Naive thymus-derived CD8-positive, alpha-beta T cell (primary cell): ENCODE results near the gene CD207. TPM values are rescaled to one million over a fixed set of nuclear protein-coding genes. Genes with fewer than 3 reads are reported as not detected.

Experiments
- ATAC-seq, 2 donors: fragments of 150-1000 bp; cut with Tn5 transposase in 1 of 2; sonication (Bioruptor Pico), chemical (Tn5 transposase) in 1 of 2; 1 replicate in 1 of 2; 2 replicates in 1 of 2; pipeline ENCODE4 v1.10.0; 2021; ENCODE audit warnings: mild to moderate bottlenecking in 2 of 2, moderate library complexity in 2 of 2
- POLR2A ChIA-PET: fragments of 350-600 bp; sonication (Branson Sonifier 250); formaldehyde crosslinking; loops from one replicate; lab custom pipeline; 2021; ENCODE audit warnings: antibody characterized with exemption; lab: Charles Lee
- DNase-seq, 10 donors: peaks; one replicate each; pipeline versions ENCODE4 v3.0.0 to v3.0.0-alpha.2; 2020 to 2022
- H3K27ac Mint-ChIP-seq, 10 donors: one replicate each; pipeline ENCODE4 v1.8.0; 2020 to 2022; ENCODE audit warnings: mild to moderate bottlenecking in 10 of 10, mixed read lengths in 10 of 10, moderate library complexity in 4 of 10, inconsistent platforms in 1 of 10
- H3K27me3 Mint-ChIP-seq, 5 donors: one replicate each; pipeline ENCODE4 v1.8.0; 2021 to 2022; ENCODE audit warnings: mixed read lengths in 5 of 5
- H3K36me3 Mint-ChIP-seq, 3 donors: one replicate each; pipeline ENCODE4 v1.8.0; 2020 to 2022; ENCODE audit warnings: mixed read lengths in 3 of 3, mild to moderate bottlenecking in 2 of 3, inconsistent platforms in 1 of 3
- H3K4me1 Mint-ChIP-seq, 4 donors: one replicate each; pipeline ENCODE4 v1.8.0; 2021 to 2022; ENCODE audit warnings: mixed read lengths in 4 of 4
- H3K4me3 Mint-ChIP-seq, 10 donors: one replicate each; pipeline ENCODE4 v1.8.0; 2020 to 2022; ENCODE audit warnings: mild to moderate bottlenecking in 10 of 10, mixed read lengths in 10 of 10, moderate library complexity in 6 of 10, inconsistent platforms in 1 of 10
- H3K9me3 Mint-ChIP-seq, 9 donors: one replicate each; pipeline ENCODE4 v1.8.0; 2020 to 2022; ENCODE audit warnings: mixed read lengths in 9 of 9, mild to moderate bottlenecking in 3 of 9, inconsistent platforms in 1 of 9, moderate library complexity in 1 of 9
- polyA plus RNA-seq, 3 donors: library from polyadenylated mRNA; unstranded; fragments of 300-500 nt; fragmentation: Illumina TruSeq; gene quantifications; one replicate each; pipeline ENCODE4 v1.2.3, GENCODE V29; 2021
- total RNA-seq, 8 experiments: library from RNA in 2 of 8; stranded (reverse) in 2 of 8; gene quantifications; one replicate each; pipeline ENCODE4 v1.2.3 and lab custom pipeline; 2021 to 2026

Gene CD207
- total and polyA plus RNA-seq, 5 experiments from 2014 or later: not detected

- H3K4me1 Mint-ChIP-seq: peaks cover 3 to 8% (median 4%) of the 10 kb centered on the region in 4 donors
- H3K27me3 Mint-ChIP-seq: peaks cover 14 to 31% (median 24%) of the 10 kb centered on the region in 5 donors
- H3K9me3 Mint-ChIP-seq: no peaks in the 10 kb centered on the region
- no peaks in the 10 kb centered on the region for H3K36me3 Mint-ChIP-seq
- H3K4me3 Mint-ChIP-seq: peak overlapping the region in 1 of 10 donors; percentile 15
- no peak for DNase-seq
- no peak for ATAC-seq
- POLR2A ChIA-PET: interaction anchor here (1.9 kb wide), 1 partner anchor 16 kb away, joined by 5 read pairs; the partner anchor contains the start of gene ADD2
- no peak overlapping the region for H3K27ac Mint-ChIP-seq
These were observed 51.3 kb downstream of the CD207 start for GRCh38 chr2:70784320-70784719.

Other genes starting within 250 kb of the CD207 start
- gene ADD2, start 67.6 kb downstream of the CD207 start, total RNA-seq: 10 to 100 TPM in 1 of 2 experiments, 1 to 10 TPM in 1; 9.3 to 10.9 TPM
- gene ADD2, start 67.6 kb downstream of the CD207 start, polyA plus RNA-seq: 1 to 10 TPM; 1.8 to 4.7 (median 3.3) TPM
- gene FIGLA, start 45.2 kb downstream of the CD207 start, total RNA-seq: not detected
- not detected for gene FIGLA, start 45.2 kb downstream of the CD207 start, polyA plus RNA-seq
- not detected for gene CLEC4F, start 15.2 kb downstream of the CD207 start, total RNA-seq
- gene CLEC4F, start 15.2 kb downstream of the CD207 start, polyA plus RNA-seq: not detected
- not detected for gene VAX2, start 64.8 kb upstream of the CD207 start, total RNA-seq
- not detected for gene VAX2, start 64.8 kb upstream of the CD207 start, polyA plus RNA-seq
- gene ATP6V1B1, start 100.1 kb upstream of the CD207 start, total RNA-seq: not detected
- not detected for gene ATP6V1B1, start 100.1 kb upstream of the CD207 start, polyA plus RNA-seq
- 1 to 10 TPM; 1.3 to 1.6 TPM for gene ANKRD53, start 142.8 kb upstream of the CD207 start, total RNA-seq
- gene ANKRD53, start 142.8 kb upstream of the CD207 start, polyA plus RNA-seq: not detected
- 10 to 100 TPM; 58.1 to 63.1 TPM for gene TEX261, start 159.1 kb upstream of the CD207 start, total RNA-seq
- 10 to 100 TPM; 33.7 to 40.6 (median 39.9) TPM for gene TEX261, start 159.1 kb upstream of the CD207 start, polyA plus RNA-seq
- 100 to 1,000 TPM in 1 of 2 experiments, 10 to 100 TPM in 1; 96.2 to 113 TPM for gene NAGK, start 232.8 kb upstream of the CD207 start, total RNA-seq
- 10 to 100 TPM; 33.7 to 51.1 (median 43.6) TPM for gene NAGK, start 232.8 kb upstream of the CD207 start, polyA plus RNA-seq